ENCODE data around the gene C6orf47.

C6orf47 gene

DNA sequence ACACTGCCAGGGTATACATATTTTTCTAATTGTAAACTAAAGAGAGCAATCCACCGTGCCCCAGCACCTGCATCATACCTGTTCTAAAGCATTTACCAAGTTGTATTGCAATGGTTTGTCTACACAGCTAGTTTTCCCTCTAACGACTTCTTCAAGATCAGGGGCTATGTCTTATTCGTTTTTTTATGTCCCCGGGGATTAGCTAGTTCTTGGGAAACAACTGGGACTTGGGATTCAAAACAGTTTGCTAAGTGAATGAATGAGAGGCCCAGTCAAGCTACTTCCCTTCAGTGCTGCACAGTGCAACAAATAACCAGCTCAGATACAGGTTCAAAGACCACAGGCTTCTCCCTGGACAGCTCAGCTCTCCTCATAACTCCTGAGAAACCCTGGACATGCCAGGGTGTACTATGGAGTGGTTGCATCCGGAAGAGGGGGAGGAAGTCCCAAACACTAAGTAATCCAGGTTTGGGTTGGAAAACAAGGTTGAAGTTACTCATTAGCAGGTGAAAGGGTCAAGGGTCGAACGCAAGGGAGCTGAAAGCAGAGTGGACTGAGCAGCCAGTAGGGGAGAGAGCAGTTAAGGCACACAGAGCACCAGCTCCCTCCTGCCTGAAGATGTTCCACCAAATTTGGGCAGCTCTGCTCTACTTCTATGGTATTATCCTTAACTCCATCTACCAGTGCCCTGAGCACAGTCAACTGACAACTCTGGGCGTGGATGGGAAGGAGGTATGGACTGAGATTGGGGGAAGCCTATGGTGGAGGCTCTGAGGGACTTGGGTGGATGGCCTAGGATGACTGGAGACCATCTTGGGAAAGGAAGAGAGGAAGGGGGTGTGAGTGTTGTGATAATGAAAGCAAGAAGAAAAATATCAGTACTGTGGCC lies 5.0 kb downstream of the C6orf47 start, which contains the start of gene APOM:
Gene APOM, plus strand, starts transcription at position 546 of the 889 bp plus-strand sequence. Its CDS starts 73 bp downstream, at position 619.
- H3K27ac ChIP-seq, result no peak within 1 kb of the TSS
- TF ChIP-seq, protein P1, sequence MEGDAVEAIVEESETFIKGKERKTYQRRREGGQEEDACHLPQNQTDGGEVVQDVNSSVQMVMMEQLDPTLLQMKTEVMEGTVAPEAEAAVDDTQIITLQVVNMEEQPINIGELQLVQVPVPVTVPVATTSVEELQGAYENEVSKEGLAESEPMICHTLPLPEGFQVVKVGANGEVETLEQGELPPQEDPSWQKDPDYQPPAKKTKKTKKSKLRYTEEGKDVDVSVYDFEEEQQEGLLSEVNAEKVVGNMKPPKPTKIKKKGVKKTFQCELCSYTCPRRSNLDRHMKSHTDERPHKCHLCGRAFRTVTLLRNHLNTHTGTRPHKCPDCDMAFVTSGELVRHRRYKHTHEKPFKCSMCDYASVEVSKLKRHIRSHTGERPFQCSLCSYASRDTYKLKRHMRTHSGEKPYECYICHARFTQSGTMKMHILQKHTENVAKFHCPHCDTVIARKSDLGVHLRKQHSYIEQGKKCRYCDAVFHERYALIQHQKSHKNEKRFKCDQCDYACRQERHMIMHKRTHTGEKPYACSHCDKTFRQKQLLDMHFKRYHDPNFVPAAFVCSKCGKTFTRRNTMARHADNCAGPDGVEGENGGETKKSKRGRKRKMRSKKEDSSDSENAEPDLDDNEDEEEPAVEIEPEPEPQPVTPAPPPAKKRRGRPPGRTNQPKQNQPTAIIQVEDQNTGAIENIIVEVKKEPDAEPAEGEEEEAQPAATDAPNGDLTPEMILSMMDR (conservative IDR thresholded peaks at IDR 0.05), result no peak
- TF ChIP-seq ZFX (IDR thresholded peaks at IDR 0.05), result no peak

DNA sequence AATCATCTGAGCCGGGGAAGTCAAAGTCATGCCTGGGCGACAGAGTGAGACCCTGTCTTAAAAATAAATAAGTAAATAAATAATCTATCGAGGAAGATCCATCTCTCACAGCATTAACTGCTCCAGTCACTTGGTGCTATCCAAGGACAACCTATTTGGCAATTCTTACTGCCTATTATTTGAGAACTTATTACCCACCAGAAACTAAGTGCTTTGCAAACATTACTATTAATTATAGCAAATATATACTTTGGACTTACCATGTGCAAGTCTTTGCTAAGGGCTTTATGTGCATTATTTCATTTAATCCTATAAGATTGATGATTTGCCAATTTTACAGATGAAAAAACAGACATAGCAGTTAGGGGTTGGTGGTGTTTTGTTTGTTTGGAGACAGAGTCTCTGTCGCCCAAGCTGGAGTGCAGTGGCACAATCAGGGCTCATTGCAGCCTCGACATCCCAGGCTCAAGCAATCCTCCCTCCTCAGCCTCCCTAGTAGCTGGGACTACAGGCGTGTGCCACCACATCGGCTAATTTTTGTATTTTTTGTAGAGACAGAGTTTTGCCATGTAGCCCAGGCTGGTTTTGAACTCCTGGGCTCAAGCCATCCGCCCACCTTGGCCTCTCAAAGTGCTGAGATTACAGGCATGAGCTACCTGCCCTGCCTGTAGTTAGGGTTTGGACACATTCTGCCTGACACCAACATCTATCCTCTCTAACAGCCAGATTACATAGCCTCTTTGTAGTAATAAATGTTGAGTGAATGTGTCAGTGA lies 5.8 kb downstream of the C6orf47 start:
- TF ChIP-seq, protein P1 (conservative IDR thresholded peaks at IDR 0.05), result no peak
- TF ChIP-seq ZFX (IDR thresholded peaks at IDR 0.05), result no peak
- H3K27ac ChIP-seq, result no peak overlapping the region

DNA sequence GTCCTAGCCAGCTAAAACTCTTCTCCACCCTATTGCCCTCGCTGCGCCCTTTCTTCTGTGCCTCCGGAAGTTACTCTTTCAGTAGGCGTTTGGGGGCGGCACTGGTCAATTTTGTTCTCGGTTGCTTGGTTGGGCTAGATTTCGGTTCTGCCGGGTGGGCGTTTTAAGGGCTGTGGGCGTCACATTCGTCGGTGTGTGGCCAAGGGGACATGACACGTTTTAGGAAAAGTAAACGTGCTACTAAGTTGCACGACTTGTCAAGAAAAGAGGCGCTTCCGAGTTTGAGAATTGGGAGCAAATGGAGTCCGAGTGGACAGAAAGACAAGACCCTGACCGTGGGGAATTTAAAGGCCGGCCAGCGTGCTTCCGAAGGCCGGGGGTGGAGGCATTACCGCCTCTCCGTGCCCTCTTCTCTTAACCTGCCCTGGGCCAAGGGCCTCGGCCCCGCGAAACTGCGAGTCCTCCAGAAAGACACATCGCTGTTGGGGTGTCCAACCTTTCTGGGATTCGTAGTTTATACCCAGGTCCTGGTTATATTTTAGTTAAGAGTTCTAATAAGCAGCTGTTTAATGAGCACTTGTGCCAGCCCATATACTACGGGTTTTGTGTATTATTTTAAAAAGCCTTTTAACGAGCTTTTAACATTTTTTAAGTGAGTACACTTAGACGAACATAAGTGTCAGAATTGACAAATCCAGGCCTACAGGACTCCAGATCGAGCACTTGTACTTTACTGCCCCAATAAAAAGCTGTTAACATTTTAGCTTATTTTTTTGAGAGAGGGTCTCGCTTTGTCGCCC lies 7.5 kb downstream of the C6orf47 start:
- TF ChIP-seq ZFX (IDR thresholded peaks at IDR 0.05), result no peak
- H3K27ac ChIP-seq, result peak overlapping the region; percentile 90

DNA sequence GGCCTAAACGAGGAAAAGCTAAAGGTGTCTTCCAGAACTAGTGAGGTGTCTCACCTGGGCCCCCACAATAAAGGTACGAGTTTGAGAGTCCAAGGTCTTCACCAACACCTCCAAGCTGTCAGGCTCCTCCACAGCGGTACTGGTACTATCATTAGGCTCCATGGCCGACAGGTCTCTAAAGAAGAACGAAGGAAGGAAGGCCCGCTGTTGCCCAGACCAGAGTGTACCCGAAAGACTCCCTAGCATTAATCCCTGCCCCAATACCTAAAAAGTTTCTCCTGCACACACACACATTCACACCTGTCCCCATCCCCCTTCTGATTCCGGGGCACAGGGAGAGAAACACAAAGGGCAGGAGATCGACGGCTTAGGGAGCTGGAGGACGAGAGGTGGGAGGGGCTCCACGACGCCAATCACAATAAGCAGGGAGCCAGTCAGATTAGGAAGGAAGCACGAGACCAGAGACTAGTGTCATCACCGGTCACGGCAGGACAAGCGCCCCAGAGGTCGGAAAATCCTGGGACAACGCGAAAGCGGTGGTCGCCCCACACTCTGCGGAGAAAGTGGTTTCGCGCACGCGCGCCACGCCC lies 8.9 kb downstream of the C6orf47 start:
- peak overlapping the region; percentile 90 for H3K27ac ChIP-seq
- no peak for TF ChIP-seq ZFX (IDR thresholded peaks at IDR 0.05)
- TF ChIP-seq, protein P1 (conservative IDR thresholded peaks at IDR 0.05), result no peak

DNA sequence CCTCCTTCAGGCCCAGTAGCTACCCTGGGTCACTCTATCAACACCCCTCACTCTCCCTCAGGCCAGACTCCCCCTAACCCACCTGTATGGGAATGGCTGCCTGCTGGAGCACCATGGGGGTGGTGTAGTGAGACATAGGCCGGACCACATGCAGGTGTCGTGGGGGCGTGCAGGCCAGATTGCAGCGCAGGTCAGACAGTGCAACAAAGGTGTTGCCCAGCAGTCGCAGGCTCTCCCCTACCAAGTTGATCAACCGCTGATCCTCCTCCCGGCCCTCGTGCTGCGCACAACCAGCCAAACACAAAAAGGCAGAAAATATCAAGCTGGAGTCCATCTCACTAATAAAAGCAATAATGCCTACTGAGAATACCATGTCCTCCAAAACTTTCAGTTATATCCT lies 15.3 kb downstream of the C6orf47 start:
- no peak for TF ChIP-seq ZFX (IDR thresholded peaks at IDR 0.05)
- TF ChIP-seq, protein P1 (conservative IDR thresholded peaks at IDR 0.05), result no peak
- H3K27ac ChIP-seq, result no peak overlapping the region

DNA sequence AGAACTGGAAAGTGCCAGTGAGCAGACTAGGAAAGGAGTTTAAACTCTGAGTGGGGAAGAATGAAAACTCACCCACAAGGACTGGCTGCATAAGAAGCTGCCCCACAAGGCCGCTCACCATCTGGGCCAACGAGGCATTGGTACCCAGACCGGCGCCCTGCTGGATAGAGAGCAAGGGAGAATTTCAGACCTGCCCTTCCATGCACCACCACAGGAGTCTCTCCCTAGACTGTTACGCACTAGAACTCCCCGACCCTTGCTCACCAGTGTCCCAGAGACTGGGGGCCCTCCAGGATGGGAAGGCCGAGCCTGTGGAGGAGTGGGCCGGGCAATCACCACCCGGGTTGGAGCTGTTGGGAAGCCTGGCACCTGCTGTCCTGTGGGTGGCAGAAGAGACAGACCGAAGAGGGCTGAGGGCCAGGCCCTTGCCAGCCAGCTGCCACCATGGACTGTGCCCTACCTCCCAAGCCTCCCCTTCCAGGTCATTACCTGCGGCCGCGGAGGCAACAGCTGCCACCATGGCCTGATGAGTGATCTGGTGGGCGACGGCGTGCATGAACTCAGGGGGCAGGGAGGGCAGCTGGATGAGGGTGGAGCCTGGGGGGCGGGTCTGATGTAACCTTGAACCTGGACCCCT lies 16.6 kb downstream of the C6orf47 start:
- no peak overlapping the region for H3K27ac ChIP-seq
- TF ChIP-seq ZFX (IDR thresholded peaks at IDR 0.05), result no peak
- TF ChIP-seq, protein P1 (conservative IDR thresholded peaks at IDR 0.05), result no peak

All from C4-2B (cell line).